Measurements from ENCODE around the gene RNU1-1. TPM values are rescaled to one million over a fixed set of nuclear protein-coding genes. Genes with fewer than 3 reads are reported as not detected.
"Not testable (repeated sequence)": the region's sequence is repeated elsewhere in the genome, so short reads cannot be mapped to it uniquely, and the experiment has no call there.

The RNU1-1 gene
- under 0.01 TPM in 1 of 2 replicates, not detected in the other for total RNA-seq (2014; rRNA removed)
- 19.4 TPM for polyA plus RNA-seq (2012)

- peak; percentile 85 for DNase-seq (ENCODE audit: low read depth)
These were observed at the start of gene RNU1-1 for GRCh38 chr1:16514107-16515055. TSS of gene RNU1-1 (minus strand) at chr1:16514285.

DNA sequence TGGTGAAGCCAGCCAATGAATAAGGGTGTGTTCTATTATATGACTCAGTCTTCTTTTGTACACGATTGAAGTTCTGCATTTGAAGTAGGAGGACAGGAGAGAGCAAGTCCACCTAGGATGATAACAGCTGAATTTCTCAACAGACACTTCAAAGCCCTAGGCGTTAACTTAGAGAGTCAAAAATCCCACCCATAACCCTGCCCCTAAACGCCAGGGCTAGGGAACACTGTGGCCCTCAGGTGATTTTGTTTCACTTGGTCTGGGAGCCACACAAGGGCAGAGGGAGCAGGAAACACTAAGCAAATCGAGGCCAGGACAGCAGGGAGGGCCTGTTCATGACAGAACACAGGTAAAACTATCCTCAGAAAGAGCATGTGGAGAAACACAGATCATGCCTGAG, 47.0 kb upstream of the RNU1-1 start:
- not testable (repeated sequence) for DNase-seq (ENCODE audit: low read depth)

DNA sequence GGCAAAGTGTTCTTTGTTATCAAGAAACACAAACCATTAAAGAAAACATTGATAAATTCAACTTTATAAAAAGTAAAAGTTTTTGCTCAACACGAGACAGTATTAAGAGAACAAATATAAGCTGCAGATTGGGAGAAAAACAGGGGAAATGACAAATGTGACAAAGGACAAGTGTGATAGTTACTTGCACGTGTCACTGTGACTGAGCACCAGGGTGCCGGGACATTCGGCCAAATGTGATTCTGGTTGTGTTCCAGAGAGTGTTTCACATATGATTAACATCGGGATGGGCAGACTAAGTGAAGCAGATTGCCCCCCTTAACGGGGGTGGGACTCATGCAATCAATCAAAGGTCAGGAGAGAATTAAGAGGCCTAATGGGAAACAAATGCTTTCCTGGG, 46.4 kb upstream of the RNU1-1 start:
- DNase-seq (ENCODE audit: low read depth) = not testable (repeated sequence)

- not testable (repeated sequence) for DNase-seq (ENCODE audit: low read depth)
These were observed 45.6 kb upstream of the RNU1-1 start for GRCh38 chr1:16559688-16560087.

GRCh38 chr1:16557034-16557433, 42.9 kb upstream of the RNU1-1 start:
- not testable (repeated sequence) for DNase-seq (ENCODE audit: low read depth)

- DNase-seq (ENCODE audit: low read depth) = not testable (repeated sequence)
These were observed 39.2 kb upstream of the RNU1-1 start for GRCh38 chr1:16553244-16553643.

GRCh38 chr1:16550212-16550918, 36.3 kb upstream of the RNU1-1 start:
- DNase-seq (ENCODE audit: low read depth) = not testable (repeated sequence)

GRCh38 chr1:16549545-16549944, 35.5 kb upstream of the RNU1-1 start:
- DNase-seq (ENCODE audit: low read depth) = not testable (repeated sequence)

- not testable (repeated sequence) for DNase-seq (ENCODE audit: low read depth)
These were observed 33.6 kb upstream of the RNU1-1 start for GRCh38 chr1:16547502-16548241.

DNA sequence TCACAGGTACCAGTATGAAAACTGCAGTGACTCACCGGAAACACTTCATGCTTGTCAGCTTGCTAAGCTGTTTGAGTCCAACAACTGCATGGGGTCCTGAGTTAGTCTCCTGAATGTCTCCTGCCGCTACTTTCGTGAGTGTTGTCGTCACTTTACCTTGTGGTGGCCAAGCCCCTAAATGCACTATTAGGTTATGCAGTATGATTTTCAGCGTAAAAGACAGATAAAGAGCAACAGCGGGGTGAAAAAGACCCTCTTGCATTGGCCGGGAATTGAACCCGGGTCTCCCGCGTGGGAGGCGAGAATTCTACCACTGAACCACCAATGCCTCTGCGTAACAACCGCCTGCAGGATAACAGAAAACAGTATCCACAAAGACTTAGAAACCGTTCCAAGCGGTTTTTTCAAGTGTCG, 31.6 kb upstream of the RNU1-1 start:
- peak; percentile 58 for DNase-seq (ENCODE audit: low read depth)

GRCh38 chr1:16540421-16540893, 26.4 kb upstream of the RNU1-1 start:
- not testable (repeated sequence) for DNase-seq (ENCODE audit: low read depth)

- not testable (repeated sequence) for DNase-seq (ENCODE audit: low read depth)
These were observed 23.4 kb upstream of the RNU1-1 start for GRCh38 chr1:16537528-16537927.

- not testable (repeated sequence) for DNase-seq (ENCODE audit: low read depth)
These were observed 22.7 kb upstream of the RNU1-1 start for GRCh38 chr1:16536796-16537195.

GRCh38 chr1:16535898-16536297, 21.8 kb upstream of the RNU1-1 start:
- not testable (repeated sequence) for DNase-seq (ENCODE audit: low read depth)

- DNase-seq (ENCODE audit: low read depth) = not testable (repeated sequence)
These were observed 21.4 kb upstream of the RNU1-1 start for GRCh38 chr1:16535487-16535886.

GRCh38 chr1:16534829-16535456, 20.9 kb upstream of the RNU1-1 start:
- DNase-seq (ENCODE audit: low read depth) = peak; percentile 75

DNA sequence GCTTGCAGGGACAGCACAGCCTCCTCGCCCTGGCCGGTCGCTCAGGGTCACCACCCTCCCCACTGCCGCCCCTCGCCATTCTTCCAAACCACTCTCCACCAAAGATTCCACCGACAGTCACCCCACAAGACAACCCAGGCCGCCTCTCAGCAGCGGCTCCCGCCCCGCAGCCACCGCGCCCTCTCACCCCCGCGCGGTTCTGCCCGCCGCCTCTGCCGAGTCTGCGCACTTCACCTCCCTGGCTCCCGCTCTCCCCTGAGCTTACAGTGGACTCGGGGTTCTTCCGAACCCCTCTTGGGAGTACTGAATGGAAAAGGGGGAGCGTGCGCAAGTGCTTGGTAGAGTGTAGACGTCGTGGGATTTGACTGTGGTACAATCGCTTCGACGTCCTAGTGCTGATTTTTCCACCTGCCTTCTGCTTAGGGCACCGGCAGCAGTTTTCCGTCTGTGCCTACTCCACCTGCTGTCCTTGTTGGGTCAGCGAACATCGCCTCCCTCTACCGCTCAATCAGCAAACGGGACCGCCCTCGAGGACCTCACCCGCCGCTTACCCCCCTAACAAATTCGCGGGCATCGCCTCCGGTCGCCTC, 20.2 kb upstream of the RNU1-1 start:
- not testable (repeated sequence) for DNase-seq (ENCODE audit: low read depth)

DNA sequence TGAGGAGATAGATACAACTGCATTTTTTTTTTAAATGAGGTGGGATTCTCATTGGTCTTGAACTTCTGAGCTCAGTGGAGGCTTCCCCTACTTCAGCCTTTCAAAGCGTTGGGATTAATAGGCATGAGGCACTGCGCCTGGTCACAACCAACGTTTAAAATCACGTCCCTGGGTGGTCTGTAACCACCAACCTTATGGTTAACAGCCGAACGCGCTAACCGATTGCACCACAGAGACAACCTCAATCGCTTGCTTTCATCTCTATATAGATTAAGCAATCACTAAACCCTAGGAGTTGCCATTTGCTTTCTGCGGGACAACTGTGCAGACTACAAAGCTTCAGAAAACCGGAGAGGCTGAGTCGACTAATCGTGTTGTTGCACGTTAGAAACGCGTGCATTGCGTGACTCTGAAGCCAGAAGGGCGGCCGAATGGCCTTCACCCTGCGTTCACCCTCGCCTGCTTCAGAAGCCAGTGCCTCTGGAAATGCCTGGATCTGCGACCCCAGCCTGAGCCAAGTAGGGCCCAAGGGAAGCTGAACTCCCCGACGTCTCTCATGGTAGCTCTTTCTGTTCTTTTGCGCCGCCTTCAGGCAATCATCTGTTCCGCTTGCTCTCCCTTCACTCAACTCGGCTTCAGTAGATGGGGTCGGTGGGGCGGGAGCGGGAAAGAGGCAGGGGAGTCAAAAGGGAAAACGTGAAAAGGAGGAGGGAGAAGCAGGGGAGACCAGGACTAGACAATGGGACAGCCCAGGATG, 18.3 kb upstream of the RNU1-1 start:
- not testable (repeated sequence) for DNase-seq (ENCODE audit: low read depth)

- not testable (repeated sequence) for DNase-seq (ENCODE audit: low read depth)
These were observed 14.3 kb upstream of the RNU1-1 start for GRCh38 chr1:16528338-16528737.

GRCh38 chr1:16525769-16526168, 11.7 kb upstream of the RNU1-1 start:
- DNase-seq (ENCODE audit: low read depth) = not testable (repeated sequence)

All from LHCN-M2 (cell line).